Lower leg skin (tissue), 4 donors: ENCODE results near the gene REEP3. TPM values are rescaled to one million over a fixed set of nuclear protein-coding genes. Genes with fewer than 3 reads are reported as not detected.

ENCODE experiments used
- DNase-seq, 2 donors: peaks; one replicate each; pipeline ENCODE4 v3.0.0-alpha.2; 2019; ENCODE audit warnings: low spot score in 2 of 2
- H3K4me3 ChIP-seq: fragments of 200-600 bp; sonication (generic); 2 replicates; pipeline ENCODE4 v1.5.1; 2017; ENCODE audit warnings: mild to moderate bottlenecking, low read depth; ENCODE audit not compliant: poor library complexity, severe bottlenecking
- POLR2A ChIP-seq, 2 donors: fragments of 450-650 bp; IDR thresholded peaks; one replicate each; pipeline ENCODE4 v1.6.1; 2016 to 2017; ENCODE audit warnings: antibody characterized with exemption in 2 of 2, mild to moderate bottlenecking in 1 of 2, moderate library complexity in 1 of 2
- WGBS, 2 donors: methylation state at CpG; one replicate each; pipeline ENCODE4 v1.1.5; 2018; 5-methylcytosine and 5-hydroxymethylcytosine counted together
- intact Hi-C: fragments of 100-400 bp; cut with DNase I; formaldehyde crosslinking; loops from one replicate; pipeline ENCODE4 v1.15.0; 2023; ENCODE audit warnings: low total_unique reads
- total RNA-seq, 4 donors: library from RNA; depleted of rRNA; stranded (reverse); fragments of >200 nt; gene quantifications; one replicate each; pipeline ENCODE4 v1.1.0, GENCODE V29; 2016
- TF ChIP-seq, protein P1 (sequence below), 3 donors: fragments of 450-650 bp; IDR thresholded peaks; one replicate each; pipeline ENCODE4 v1.5.1; 2016; ENCODE audit warnings: antibody characterized with exemption in 3 of 3, mild to moderate bottlenecking in 3 of 3, moderate library complexity in 2 of 3

REEP3 gene
- total RNA-seq, 4 donors from 2014 or later = 39.8 to 58.4 (median 49.0) TPM

DNA sequence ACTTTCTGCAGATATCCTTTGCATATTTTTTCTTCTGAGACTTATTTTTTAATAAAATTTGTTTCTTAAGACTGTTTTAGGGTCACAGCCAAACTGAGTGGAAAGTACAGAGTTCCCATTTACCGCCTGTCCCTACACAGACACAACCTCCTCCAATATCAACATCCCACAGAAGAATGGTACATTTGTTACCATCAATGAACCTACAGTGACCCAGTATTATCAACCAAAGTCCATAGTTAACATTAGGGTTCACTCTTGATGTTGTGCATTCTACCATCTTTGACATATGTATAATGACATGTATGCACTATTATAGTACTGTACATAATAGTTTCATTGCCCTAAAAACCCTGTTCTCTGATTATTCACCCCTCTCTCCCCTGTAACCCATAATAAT lies 14.6 kb upstream of the REEP3 start:
- WGBS, 2 donors = 84 to 88% methylated on average over 1 of the region's 1 CpG
- intact Hi-C loops = no loop called here
- H3K4me3 ChIP-seq = no peak overlapping the region
- no peak for DNase-seq
- no peak for TF ChIP-seq POLR2A (IDR thresholded peaks at IDR 0.05)
- TF ChIP-seq, protein P1, sequence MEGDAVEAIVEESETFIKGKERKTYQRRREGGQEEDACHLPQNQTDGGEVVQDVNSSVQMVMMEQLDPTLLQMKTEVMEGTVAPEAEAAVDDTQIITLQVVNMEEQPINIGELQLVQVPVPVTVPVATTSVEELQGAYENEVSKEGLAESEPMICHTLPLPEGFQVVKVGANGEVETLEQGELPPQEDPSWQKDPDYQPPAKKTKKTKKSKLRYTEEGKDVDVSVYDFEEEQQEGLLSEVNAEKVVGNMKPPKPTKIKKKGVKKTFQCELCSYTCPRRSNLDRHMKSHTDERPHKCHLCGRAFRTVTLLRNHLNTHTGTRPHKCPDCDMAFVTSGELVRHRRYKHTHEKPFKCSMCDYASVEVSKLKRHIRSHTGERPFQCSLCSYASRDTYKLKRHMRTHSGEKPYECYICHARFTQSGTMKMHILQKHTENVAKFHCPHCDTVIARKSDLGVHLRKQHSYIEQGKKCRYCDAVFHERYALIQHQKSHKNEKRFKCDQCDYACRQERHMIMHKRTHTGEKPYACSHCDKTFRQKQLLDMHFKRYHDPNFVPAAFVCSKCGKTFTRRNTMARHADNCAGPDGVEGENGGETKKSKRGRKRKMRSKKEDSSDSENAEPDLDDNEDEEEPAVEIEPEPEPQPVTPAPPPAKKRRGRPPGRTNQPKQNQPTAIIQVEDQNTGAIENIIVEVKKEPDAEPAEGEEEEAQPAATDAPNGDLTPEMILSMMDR (IDR thresholded peaks at IDR 0.05) = no peak

DNA sequence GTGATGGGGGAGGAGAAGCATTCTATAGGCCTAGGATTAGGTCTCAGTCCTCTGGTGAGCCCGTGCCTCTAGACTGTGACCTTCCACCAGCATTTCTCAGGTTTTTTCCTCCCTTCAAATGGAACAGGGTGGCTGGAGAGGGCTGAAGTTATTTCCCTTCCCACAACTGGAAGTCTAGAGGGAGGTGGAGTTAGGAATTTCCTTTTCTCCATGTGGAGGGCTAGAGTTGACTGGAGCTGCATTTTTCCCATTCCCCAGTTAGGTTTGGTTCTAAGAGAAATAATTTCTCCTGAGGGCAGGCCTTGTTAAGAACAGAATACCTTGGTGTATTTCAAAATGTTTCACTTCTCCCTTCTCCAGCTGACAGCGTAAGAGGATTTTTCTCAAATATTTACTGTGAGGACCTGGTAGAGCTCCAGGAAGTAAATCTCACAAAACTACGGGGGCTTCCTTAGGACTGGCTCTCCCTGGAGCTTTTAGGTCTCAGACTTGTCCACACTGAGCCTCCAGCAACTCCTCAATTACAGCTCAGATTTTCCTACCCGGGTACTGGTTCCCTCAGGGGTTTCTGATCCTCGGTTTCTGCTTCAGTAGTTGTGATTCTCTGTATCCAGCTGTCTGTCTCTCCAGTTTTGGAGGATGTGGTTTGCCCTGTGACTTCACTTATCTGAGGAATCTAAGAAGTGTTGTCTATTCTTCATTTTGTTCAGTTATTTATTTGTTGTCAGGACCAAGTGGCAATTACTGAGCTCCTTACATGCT lies 6.0 kb upstream of the REEP3 start:
- intact Hi-C loops = no loop called here
- no peak for DNase-seq
- TF ChIP-seq POLR2A (IDR thresholded peaks at IDR 0.05) = no peak
- TF ChIP-seq, protein P1 (IDR thresholded peaks at IDR 0.05) = no peak
- WGBS, 2 donors = 42 to 49% methylated on average over 5 of the region's 5 CpGs
- H3K4me3 ChIP-seq = no peak overlapping the region

DNA sequence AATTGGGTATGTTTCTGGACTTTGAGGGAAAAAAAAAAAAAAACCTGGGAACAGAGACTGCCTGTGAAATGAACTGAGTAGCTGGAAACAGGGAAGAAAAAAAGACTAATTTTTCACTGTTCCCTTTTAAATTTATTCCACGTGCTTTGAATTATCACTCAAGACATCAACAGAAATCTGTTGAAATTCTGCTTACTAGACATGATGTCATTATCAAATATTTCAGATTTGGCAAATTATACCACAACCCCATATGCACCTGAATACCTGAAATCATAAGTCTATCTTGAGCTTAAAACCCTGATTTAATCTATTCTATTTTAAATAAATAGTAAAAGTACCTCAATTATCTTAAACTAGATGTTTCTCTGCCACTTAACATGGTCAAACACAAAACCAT lies 5.0 kb upstream of the REEP3 start:
- intact Hi-C loops = no loop called here
- no peak for TF ChIP-seq POLR2A (IDR thresholded peaks at IDR 0.05)
- TF ChIP-seq, protein P1 (IDR thresholded peaks at IDR 0.05) = no peak
- 48 to 65% methylated on average over 1 of the region's 1 CpG for WGBS, 2 donors
- no peak overlapping the region for H3K4me3 ChIP-seq
- no peak for DNase-seq

DNA sequence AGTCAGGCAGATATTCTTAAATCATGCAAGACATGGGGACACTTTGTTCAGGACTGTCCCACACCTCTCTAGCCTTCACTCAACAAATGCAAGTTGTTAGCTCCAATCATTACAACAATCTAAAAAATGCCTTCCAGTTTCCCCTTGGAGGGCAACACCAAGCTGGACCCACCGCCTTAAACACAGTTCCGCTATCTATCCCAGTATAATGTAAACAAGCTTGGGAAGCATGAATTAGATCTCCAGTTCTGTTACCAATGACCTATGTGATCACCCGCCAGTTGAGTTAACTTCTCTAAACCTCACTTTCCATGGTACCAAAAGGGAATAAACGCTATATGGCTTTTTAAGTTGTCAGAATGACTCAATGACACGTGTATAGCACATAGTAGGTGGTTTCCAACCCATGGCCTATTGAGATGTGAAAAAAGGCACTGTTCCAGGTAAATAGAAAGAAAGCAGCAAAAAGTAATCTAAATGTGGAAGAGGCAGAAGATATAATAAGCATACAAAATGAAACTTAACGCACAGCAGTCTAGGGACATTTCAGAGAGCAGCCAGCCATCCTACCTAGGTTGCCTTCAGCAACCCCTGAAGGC lies 2.4 kb upstream of the REEP3 start:
- TF ChIP-seq, protein P1 (IDR thresholded peaks at IDR 0.05) = no peak
- no peak for TF ChIP-seq POLR2A (IDR thresholded peaks at IDR 0.05)
- DNase-seq = no peak
- intact Hi-C loops = no loop called here
- H3K4me3 ChIP-seq = no peak overlapping the region
- 91 to 94% methylated on average over 6 of the region's 6 CpGs for WGBS, 2 donors

DNA sequence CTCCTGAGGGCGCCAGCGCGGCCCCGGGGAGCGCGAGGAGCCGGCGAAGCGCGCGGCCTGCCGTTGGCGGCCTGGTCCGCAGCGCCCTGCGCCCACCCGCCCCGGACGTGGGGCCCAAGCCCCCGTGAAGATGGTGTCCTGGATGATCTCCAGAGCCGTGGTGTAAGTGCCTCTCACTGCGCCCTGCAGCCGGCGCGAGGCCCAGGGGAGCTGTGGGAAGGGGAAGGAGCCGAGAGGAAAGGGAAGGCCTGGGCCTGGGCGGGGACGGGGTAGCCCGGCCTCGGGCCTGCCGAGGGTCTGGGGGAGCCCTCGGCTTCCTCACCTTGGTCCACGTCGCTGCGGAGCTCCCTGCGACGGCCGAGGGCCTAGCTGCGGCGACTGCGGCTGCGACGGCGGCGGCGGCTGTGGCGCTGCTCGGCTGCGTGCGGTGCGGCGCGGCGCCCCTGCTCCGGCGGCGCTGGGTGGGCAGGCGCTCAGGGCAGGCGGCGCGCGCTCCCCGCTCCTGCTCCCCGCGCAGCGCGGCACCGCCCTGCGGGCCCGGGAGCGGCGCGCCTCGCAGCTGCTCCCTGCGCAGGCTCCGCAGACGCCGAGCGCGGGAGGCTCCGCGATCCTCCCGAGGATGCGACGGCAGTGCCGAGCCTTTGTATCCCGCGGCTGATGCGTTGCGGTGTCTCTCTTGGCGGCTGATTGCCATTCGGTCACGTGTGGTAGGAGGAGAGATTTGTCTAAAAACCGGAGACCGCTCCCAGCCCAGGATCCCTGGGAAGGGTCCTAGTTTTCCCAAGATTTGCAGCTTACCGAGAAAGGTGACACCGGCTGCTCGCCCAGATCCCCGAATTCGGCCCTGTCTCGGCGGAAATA lies 445 bp downstream of the REEP3 start:
- intact Hi-C loops = no loop called here
- TF ChIP-seq, protein P1 (IDR thresholded peaks at IDR 0.05) = no peak
- peak in 1 of 2 donors; percentile 11 for TF ChIP-seq POLR2A (IDR thresholded peaks at IDR 0.05)
- 0 to 1% methylated on average over 16 to 28 of the region's 102 CpGs for WGBS, 2 donors
- peak; percentile 47 to 93 for DNase-seq
- peak overlapping the region; percentile 62 for H3K4me3 ChIP-seq
